HG02571 (cell line): ENCODE results near the gene CDC42.

Experiments used
- ATAC-seq: cut with Tn5 transposase; IDR thresholded peaks from one replicate; pipeline ENCODE4 v1.9.1; 2021; ENCODE audit warnings: mild to moderate bottlenecking, moderate library complexity; ENCODE audit not compliant: unreplicated experiment

Gene CDC42

GRCh38 chr1:22104865-22105437, 52.4 kb downstream of the CDC42 start:
- ATAC-seq, result no peak

DNA sequence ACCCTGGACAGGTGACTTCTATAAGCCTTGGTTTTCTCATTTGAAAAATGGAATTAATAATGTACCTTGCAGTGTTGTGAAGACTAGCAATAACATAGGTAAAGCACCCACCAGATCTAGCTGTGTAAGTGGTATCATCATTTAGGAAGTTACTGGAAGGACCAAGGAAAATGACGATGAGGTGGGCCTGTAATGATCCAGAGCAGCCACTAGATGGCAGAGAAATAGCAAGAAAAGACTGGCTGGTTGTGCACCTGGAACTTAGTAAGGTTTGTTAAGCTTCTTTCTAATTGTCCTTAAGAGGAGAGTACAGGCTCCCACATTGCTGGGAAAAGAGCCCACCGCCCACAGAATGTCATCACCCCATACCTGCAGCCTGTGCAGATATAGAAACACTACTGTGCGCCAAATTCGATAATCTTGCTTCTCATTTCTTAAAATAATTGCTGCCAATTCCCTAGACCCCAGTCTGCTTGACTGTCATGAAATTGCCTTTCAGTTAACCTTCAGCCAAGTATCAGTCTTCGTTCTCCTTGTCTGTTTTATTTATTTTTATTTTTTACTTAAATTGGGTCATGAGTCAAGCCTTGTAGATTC, 53.2 kb downstream of the CDC42 start:
- ATAC-seq, result no peak

DNA sequence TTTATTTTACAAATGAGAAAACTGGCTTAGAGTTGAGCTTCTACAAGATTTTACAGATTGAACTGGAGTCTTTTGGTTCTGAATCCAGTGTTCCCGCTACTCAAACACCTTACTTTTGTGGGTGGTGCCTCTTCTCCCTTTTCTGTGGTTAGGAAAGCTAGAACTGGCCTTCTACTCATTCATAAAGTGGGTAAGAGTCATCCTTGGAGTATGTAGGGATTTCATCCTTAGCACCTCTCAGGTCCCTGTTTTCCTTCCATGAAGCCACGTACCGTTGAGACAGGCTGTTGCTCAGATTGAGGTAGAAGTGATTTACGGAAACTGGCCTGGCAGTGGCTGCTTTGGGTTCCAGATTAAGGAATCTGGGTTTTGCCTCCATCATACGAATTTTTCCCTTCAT, 54.6 kb downstream of the CDC42 start:
- ATAC-seq, result no peak

- ATAC-seq, result no peak
Measured at GRCh38 chr1:22108339-22109105, 56.0 kb downstream of the CDC42 start.

DNA sequence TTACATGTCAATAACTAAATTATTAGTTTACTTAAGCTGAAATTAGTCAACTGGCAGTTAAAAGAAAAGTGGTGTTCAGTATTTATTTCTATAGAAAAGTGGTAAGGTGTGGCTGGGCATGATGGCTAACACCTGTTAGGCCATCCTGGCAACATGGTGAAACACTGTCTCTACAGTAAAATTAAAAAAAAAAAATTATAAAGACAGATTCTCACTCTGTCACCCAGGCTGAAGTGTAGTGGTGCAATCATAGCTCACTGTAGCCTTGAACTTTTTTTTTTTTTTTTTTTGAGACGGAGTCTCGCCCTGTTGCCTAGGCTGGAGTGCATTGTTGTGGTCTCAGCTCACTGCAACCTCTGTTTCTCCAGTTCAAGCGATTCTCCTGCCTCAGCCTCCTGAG, 57.5 kb downstream of the CDC42 start:
- ATAC-seq, result no peak

- no peak for ATAC-seq
Measured at GRCh38 chr1:22111115-22111514, 58.6 kb downstream of the CDC42 start.

DNA sequence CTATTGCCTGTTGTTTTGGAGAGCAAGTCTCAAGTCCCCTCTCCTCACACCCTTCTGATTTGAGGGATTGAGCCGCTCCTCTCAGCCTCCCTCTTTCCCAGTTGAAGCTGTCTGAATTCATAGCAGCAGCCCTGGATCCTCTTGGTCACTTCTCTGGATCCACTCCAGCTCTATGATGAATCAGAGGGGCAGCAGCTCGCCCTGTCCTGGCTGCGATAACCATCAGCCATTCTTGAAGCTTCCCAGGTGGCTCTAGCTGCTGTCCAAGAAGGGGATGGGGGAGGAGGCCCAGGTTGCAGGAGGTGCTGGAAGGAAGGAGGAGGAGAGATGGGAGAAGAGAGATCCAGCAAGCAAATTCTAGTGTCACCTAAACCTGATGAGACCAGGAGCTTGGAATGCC, 59.1 kb downstream of the CDC42 start:
- no peak for ATAC-seq

GRCh38 chr1:22112554-22112953, 60.0 kb downstream of the CDC42 start:
- ATAC-seq, result no peak

GRCh38 chr1:22114083-22115012, 61.8 kb downstream of the CDC42 start:
- no peak for ATAC-seq

DNA sequence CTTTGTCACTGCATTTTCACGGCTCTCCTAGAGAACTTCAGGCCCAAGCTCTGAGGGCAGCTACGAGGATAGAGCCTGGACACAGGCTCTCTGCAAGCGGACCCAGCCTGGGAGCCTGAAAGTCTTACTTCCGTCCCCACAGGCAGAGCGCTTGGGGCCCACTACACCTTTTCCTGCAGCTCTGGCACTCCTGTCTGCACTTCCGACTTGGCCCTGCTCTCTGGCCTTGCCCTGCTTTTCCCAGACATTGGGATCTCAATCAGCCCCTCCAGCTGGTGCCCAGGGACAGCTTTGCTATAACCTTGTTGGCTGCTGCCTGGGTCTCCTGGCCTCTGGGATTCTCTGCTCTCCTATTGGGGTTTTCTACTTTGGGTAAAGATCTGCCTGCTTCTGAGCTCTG, 62.8 kb downstream of the CDC42 start:
- ATAC-seq, result no peak

DNA sequence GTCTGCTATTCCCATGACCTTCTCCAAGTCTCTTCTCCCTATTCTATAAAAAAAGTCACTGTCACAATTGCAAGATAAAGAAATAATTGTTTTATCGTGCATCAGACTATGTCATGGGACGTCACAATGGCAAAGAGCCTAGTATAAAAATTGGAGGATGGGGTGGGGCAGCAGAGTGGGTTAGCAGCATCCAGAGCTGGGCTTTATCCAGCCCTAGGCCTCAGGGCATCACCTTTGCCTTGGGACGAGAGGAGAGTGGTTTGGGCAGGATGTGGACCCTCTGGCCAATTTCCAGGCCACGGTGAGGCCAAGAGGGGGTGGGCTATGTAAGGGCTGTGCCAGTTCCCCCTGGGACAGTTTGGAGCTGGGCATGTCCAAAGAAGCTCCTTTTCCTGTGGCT, 64.7 kb downstream of the CDC42 start:
- no peak for ATAC-seq

DNA sequence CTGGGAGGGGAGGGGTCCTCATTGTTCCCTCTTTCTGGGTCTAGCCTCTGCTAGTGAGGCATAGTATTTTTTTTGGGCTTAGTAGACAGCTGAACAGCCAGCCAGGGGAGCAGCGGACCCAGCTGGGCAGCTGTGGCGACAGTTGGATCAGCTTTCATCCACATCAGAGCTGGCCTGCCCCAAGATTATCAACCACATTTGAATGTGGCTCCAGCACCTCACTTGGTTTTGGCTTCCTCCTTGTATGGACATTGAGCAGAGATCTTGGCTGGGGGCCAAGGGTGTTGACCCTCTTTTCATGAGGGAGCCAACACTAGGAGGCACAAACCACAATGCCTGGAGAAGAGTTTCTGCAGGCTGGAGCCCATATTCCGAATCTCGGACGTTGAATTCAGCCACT, 65.3 kb downstream of the CDC42 start:
- ATAC-seq, result no peak

- no peak for ATAC-seq
Measured at GRCh38 chr1:22118291-22118992, 65.9 kb downstream of the CDC42 start.

GRCh38 chr1:22119626-22120468, 67.3 kb downstream of the CDC42 start:
- ATAC-seq, result no peak

GRCh38 chr1:22120469-22120790, 67.9 kb downstream of the CDC42 start:
- no peak for ATAC-seq

DNA sequence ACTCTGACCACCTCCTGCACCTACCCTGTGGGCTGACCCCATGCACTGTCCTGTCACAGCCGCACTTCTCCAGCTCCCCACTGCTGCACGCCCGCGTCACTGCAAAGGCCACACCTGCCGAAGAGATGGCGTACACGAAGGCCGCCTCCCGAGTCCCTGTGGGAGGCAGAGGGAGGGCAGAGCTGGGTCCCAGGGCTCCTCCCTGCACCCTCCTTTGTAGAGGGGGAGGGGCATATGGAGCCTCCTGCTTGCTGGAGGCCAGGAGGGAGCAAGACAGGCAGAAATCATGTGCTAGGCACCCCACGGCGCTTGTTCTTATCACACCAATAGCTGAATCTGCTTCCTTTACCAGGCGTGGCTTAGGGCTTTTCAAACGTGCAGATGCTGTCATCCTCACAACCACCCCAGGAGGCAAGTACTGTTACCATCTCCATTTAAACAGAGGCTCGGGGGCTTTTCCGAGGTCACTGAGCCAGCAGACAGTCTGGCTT, 69.0 kb downstream of the CDC42 start:
- no peak for ATAC-seq

DNA sequence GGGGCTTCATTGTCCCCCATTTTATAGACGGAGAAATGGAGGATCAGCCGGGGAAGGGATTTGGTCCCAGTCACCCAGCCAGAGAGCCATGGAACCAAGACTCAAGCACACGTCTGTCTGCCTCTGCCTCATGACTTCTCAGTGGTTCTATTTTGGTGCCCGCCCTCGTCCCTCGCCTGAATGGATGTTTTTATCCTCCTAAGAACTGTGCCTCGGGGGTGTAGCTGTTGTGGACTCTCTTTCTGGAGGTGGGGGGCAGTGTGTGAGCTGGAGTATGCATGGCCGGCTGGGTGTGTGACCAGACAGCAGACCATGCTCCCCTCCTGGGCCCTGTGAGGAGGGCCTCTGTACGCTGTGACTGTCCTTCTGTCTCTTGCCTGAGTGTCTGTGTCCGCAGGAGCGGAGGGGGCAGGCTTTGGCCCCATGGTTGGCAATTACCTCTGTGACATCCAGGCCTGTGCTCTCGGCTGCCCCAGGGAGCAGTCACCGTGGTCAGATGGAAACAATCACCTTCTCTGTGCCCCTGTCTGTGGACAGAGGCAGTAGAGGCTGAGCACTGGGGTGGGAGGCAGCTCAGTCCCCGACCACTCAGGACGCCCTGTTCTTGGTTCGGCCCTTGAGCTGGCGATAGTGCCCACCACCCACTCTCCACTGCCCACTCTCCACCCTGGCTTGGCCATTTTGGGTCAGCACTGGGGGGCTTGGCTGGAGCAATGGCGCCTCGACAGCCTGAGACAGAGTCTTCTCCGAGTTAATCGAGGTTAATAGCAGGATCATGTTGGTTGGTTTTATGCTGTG, 70.0 kb downstream of the CDC42 start:
- ATAC-seq, result no peak

DNA sequence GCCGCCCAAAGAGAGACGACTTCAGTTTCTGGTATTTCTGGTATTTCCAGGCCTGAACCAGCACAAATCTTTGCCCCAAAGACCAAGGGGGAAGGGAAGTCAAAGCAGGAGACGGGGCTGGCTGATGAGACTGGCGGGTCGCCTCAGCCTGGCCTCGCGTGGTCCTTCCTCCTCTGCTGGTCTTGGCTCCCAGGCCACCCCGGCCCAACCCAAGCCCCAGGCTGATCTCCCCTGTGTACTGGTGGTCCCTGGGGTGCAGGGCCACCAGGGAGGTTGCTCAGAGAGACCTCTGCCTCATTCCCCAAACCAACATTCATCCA, 70.5 kb downstream of the CDC42 start:
- no peak for ATAC-seq

DNA sequence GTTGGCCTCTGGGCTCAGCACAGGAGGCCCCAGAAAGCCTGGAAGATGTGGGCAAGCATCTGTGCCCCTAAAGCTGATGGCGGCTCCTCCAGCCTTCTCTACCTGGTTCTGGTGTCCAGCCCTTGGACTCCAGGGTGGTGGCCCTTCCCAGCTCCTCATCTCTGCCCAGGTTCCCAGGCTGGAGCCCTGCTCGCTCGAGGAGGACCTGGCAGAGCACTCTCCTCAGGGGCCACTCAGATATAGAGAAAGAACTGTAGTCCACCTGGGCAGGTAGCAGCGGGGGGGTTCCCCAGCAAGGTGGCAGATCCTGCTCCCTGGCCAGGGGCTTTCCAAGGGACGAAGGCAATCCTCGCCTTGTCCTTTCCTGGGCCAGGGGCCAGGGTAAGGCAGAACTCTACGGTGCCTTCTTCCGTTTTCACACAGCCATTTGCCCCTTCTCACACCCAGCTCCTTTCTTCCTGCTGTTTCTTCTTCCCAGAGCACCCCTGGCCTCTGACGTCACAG, 71.4 kb downstream of the CDC42 start:
- no peak for ATAC-seq
